Panc1 (cell line): ENCODE data around the gene SSR4.

ENCODE experiments used
- POLR2AphosphoS5 ChIP-seq: IDR thresholded peaks from 2 replicates; pipeline ENCODE4 v1.6.1; 2012; ENCODE audit warnings: mild to moderate bottlenecking, low read depth, low read length, moderate library complexity
- TCF7L2 ChIP-seq: IDR thresholded peaks from 2 replicates; pipeline ENCODE4 v1.6.1; 2011; ENCODE audit warnings: mild to moderate bottlenecking, low read depth, low read length, inconsistent platforms
- TF ChIP-seq, protein P1 (sequence below): fragments of 450-650 bp; IDR thresholded peaks from 2 replicates; pipeline ENCODE4 v1.5.1; 2017; ENCODE audit warnings: mild to moderate bottlenecking
- TF ChIP-seq, protein P2 (sequence below), 2 experiments: IDR thresholded peaks; 2 replicates each; pipeline ENCODE4 v1.6.1; 2011 to 2012; ENCODE audit warnings: low read depth in 2 of 2, control low read depth in 1 of 2, low read length in 1 of 2, mild to moderate bottlenecking in 1 of 2, moderate library complexity in 1 of 2; ENCODE audit not compliant: insufficient read depth in 1 of 2

DNA sequence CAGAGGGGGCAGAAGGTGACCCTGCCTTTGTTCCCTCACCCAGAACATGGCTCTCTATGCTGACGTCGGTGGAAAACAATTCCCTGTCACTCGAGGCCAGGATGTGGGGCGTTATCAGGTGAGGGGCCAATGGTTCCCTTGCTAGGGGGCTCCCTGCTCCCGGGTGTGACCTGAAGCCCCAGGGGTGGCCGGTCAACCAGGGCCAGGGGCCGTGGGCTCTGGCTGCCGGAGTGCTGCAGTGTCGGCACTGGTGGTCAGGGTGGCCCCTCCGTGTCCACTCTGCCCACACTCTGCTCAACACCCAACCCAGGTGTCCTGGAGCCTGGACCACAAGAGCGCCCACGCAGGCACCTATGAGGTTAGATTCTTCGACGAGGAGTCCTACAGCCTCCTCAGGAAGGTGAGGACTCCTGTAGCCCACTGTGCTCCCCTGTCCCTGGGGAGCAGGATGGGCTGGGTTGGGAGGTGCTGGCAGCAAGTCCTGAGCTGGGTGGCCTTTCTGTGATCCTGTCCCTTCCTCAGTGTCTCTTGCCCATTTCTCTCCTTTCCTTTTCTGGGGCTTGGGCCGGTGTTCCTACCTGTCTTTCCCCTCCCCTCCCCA is 3.0 kb downstream of the SSR4 start:
- TF ChIP-seq POLR2AphosphoS5 (no peak), TCF7L2 (no peak)
- TF ChIP-seq, protein P1, sequence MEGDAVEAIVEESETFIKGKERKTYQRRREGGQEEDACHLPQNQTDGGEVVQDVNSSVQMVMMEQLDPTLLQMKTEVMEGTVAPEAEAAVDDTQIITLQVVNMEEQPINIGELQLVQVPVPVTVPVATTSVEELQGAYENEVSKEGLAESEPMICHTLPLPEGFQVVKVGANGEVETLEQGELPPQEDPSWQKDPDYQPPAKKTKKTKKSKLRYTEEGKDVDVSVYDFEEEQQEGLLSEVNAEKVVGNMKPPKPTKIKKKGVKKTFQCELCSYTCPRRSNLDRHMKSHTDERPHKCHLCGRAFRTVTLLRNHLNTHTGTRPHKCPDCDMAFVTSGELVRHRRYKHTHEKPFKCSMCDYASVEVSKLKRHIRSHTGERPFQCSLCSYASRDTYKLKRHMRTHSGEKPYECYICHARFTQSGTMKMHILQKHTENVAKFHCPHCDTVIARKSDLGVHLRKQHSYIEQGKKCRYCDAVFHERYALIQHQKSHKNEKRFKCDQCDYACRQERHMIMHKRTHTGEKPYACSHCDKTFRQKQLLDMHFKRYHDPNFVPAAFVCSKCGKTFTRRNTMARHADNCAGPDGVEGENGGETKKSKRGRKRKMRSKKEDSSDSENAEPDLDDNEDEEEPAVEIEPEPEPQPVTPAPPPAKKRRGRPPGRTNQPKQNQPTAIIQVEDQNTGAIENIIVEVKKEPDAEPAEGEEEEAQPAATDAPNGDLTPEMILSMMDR = no peak
- TF ChIP-seq, protein P2, sequence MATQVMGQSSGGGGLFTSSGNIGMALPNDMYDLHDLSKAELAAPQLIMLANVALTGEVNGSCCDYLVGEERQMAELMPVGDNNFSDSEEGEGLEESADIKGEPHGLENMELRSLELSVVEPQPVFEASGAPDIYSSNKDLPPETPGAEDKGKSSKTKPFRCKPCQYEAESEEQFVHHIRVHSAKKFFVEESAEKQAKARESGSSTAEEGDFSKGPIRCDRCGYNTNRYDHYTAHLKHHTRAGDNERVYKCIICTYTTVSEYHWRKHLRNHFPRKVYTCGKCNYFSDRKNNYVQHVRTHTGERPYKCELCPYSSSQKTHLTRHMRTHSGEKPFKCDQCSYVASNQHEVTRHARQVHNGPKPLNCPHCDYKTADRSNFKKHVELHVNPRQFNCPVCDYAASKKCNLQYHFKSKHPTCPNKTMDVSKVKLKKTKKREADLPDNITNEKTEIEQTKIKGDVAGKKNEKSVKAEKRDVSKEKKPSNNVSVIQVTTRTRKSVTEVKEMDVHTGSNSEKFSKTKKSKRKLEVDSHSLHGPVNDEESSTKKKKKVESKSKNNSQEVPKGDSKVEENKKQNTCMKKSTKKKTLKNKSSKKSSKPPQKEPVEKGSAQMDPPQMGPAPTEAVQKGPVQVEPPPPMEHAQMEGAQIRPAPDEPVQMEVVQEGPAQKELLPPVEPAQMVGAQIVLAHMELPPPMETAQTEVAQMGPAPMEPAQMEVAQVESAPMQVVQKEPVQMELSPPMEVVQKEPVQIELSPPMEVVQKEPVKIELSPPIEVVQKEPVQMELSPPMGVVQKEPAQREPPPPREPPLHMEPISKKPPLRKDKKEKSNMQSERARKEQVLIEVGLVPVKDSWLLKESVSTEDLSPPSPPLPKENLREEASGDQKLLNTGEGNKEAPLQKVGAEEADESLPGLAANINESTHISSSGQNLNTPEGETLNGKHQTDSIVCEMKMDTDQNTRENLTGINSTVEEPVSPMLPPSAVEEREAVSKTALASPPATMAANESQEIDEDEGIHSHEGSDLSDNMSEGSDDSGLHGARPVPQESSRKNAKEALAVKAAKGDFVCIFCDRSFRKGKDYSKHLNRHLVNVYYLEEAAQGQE (IDR thresholded peaks at IDR 0.05; ENCODE audit: insufficient read depth in 1 of 2, low read depth in 2 of 2, low read length in 1 of 2) = no peak
